Stimulated activated CD4-positive, alpha-beta T cell treated with anti-CD3 and anti-CD28 coated beads, Interleukin-1b, Interleukin-23, amount 100 ng/mL, for 48 hours (primary cell): ENCODE results near the gene PARP4.
"Not testable (repeated sequence)": the region's sequence is repeated elsewhere in the genome, so short reads cannot be mapped to it uniquely, and the experiment has no call there.

Experiments
- DNase-seq: peaks from one replicate; pipeline ENCODE4 v3.0.0-alpha.2; 2020

The PARP4 gene

DNA sequence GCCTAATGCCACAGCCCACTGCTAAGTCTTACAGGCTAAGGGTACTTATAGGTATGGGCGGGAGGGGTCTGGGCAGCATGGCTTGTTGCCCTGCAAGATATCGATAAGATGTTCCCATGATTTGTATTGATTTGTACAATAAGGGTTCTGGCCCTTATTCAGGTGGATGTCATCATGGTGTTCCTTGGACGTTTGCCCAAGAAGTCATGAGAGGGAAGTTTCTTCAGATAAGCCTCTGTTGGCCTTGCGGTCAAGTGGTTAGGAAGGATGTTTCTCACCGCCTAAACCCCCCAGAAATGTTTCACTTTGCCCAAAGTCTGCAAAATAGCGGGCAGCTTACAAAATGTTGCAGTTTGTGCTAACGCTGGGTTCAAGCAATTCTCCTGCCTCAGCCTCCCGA is 7.3 kb downstream of the PARP4 start:
- no peak for DNase-seq

DNA sequence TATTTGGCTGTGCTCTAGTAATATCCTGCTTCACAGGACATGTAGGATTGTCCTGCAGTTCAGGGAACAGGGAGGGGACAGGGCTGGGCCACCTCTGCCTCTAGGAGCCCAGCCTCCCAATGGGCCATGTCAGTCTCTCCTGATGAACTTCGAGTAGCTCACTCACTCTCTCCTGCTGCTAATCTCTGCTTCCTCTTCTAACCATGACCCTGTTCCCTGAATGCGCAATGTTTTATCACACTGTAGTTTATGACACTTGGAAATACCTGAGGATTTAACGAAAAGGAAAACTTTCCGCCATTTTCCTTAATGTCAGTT is 9.2 kb downstream of the PARP4 start:
- DNase-seq = no peak

- no peak for DNase-seq
Observed at GRCh38 chr13:24502533-24503378, 9.8 kb downstream of the PARP4 start.

GRCh38 chr13:24500977-24501376 is 11.6 kb downstream of the PARP4 start:
- DNase-seq = no peak

DNA sequence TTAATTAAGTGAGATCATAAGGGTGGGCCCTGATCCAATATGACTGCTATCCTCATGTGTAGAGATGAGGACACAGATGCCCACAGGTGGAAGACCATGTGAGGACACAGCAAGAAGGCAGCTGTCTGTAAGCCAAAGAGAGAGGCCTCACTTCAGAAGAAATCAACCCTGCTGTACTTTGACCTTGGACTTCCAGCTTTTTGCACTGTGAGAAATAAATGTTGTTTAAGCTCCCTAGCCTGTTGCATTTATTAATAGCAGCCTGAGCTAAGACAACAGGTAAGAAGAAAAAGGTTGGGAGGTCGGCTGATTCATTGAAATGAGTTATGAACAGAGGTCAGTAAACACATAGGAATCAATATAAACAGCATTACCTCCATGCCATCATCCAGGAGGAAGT is 14.8 kb downstream of the PARP4 start:
- DNase-seq = no peak

- DNase-seq = not testable (repeated sequence)
Observed at GRCh38 chr13:24496295-24496694, 16.3 kb downstream of the PARP4 start.

DNA sequence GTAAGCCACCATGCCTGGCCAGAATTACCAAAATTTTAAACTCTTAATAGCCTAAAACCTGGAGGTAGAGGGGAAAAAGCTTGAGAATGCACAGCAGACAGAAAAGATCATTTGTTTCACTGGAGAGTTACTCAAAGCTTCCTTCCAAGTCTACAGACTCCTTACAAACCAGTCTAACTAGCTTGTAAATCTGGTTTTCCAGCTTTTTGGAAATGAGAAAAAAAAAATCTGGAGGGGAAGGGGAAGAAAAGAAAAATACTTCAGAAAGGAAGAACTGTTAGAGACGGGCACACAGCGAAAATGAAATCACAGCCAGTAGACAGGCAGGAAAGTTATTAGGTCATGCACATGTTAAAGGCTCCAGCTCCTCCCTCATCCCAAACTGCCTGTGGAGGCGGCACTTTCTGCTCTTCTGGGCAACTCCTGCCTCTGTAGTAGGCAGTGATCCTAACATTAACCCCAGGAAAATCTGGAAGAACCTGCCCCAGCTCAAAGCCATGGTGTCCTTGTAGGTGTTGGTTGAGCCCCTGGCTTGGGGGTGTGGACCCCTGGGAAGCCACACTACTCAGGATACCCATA is 17.3 kb downstream of the PARP4 start:
- no peak for DNase-seq

- no peak for DNase-seq
Observed at GRCh38 chr13:24493356-24493755, 19.2 kb downstream of the PARP4 start.

DNA sequence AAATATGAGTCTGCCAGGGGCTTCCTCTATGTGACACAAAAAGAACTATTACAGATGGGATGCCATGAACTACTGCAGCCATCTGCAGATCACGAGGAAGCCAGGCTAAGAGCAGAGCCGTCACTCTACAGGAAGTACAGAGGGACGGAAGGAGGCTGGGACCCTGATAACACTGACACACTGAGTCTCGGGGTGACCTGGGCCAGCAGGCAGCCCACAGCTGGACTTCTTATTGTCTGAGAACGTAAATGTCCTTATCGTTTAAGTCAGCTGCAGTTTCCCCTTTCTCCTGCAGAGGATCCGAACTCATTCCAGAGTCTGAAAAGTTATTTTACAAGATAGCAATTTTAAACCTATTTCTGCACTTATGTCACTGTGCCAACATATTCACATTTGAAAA is 20.7 kb downstream of the PARP4 start:
- DNase-seq = no peak

- DNase-seq = no peak
Observed at GRCh38 chr13:24489721-24490120, 22.9 kb downstream of the PARP4 start.

GRCh38 chr13:24488092-24488491 is 24.5 kb downstream of the PARP4 start:
- not testable (repeated sequence) for DNase-seq

DNA sequence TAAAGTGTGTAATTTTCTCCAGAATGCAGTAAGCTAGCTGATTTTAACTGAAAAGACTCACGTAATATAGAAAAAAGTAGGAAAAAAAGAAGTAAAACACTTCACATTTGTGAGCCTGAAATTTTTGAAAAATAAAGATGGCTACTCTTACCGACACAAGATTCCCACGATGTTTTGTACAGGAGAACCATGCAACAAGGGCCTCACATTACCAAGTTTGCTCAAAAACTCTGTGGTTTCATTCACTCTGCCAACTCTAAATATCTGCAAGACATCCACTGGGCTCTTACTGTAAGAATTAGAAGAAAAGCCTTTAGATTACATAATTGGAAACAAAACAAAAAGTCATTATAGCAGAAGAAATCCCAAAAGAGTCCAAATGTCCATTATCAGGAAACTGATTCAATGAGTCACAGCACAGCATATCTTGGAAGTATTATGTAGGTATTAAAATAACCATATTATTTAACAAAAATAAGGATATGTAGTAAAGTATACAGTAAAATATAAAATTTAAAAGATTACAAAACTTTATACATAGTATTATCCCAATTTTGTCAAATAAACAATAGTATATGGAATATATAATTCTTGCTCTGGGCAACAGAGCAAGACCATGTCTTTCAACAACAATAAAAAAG is 26.4 kb downstream of the PARP4 start:
- DNase-seq = not testable (repeated sequence)

DNA sequence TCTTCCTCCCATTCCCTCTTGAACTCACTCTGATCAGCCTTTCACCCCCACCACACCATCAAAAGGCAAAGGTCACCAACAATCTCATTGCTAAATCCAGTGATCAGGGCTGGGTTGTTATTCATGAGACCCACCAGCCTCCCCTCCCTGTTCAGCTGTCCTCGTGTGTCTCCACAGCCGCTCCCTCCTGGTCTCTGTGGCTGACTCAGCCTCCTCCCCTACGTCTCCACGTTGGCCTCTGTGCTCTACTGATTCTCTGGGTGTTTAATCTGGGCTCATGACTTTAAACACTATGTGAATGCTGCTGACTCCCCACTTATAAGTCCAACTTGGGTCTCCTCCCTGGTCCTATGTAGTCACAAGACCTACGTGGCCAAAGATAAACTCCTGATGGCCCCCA is 38.9 kb downstream of the PARP4 start:
- DNase-seq = no peak

DNA sequence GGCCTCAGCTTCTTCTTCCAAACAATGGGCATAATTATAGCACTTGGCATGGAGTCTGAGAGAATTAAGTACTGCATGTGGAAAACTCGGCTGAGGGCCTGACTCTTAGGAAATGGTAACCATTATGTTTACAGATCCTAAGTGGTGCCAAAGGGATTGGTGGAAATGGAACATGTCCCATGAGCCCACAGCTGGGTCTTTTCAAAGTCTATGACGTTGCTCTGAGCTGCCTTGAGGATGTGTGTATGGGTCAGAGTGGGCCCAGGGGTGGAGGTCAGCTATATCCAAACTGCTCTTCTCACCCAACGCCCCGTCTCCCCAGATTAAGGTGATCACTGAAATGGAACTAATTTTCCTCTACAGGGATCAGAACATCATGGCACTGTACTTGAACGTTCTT is 40.4 kb downstream of the PARP4 start:
- not testable (repeated sequence) for DNase-seq

DNA sequence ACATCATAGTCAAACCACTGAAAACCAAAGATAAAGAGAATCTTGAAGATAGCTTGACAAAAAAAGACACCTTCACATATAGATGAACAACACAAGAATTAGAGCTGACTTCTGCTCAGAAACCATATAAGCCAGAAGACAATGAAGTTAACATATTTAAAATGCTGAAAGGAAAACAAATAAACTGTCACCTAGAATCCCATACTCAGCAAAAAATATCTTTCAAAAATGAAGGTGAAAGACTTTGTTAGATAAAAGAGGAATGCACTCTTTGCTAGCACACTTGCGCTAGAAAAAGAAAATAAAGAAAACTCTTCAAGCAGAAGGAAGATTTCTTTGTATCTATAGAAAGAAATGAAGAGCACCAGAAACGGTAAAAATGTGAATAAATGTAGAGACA is 49.5 kb downstream of the PARP4 start:
- no peak for DNase-seq

GRCh38 chr13:24460256-24460655 is 52.3 kb downstream of the PARP4 start:
- no peak for DNase-seq

- no peak for DNase-seq
Observed at GRCh38 chr13:24459726-24460125, 52.9 kb downstream of the PARP4 start.

DNA sequence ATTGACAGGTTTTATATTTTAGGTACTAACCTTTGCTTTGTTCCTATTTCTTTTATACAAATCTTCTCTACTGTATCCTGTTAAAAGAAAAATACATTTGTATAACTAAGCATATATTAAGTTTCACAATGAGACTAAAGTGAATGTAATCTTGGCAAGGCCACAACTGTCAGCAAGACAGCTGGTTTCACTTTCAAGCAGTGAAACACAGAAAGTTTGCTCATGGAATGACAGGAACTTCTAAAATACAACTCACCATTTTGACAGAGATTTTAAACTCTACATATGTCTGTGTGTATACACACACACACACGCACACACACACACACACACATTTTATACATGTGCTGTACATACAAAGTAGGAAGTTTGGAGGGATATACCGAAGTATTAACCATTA is 53.3 kb downstream of the PARP4 start:
- peak; percentile 10 for DNase-seq

- DNase-seq = no peak
Observed at GRCh38 chr13:24458736-24459135, 53.8 kb downstream of the PARP4 start.

- no peak for DNase-seq
Observed at GRCh38 chr13:24456396-24456795, 56.2 kb downstream of the PARP4 start.

- DNase-seq = no peak
Observed at GRCh38 chr13:24454056-24454455, 58.5 kb downstream of the PARP4 start.

GRCh38 chr13:24452044-24452443 is 60.5 kb downstream of the PARP4 start:
- no peak for DNase-seq

- no peak for DNase-seq
Observed at GRCh38 chr13:24450530-24450929, 62.0 kb downstream of the PARP4 start.

GRCh38 chr13:24444851-24445250 is 67.7 kb downstream of the PARP4 start:
- DNase-seq = not testable (repeated sequence)
